Kidney (tissue), 14 donors: ENCODE measurements around the gene TAS2R46. TPM values are rescaled to one million over a fixed set of nuclear protein-coding genes. Genes with fewer than 3 reads are reported as not detected.
"Not testable (repeated sequence)": the region's sequence is repeated elsewhere in the genome, so short reads cannot be mapped to it uniquely, and the experiment has no call there.

ENCODE experiments used
- DNase-seq, 5 donors: peaks; one replicate each; pipeline ENCODE4 v3.0.0-alpha.2; 2013 to 2020
- FAIRE-seq: peaks from 2 replicates; lab custom pipeline; 2012; peaks lifted over from hg19 to GRCh38; lab: Jason Lieb, UNC
- H3K27ac ChIP-seq, 2 donors: one replicate each; pipeline ENCODE4 v1.7.0; 2013; ENCODE audit warnings: low read depth in 2 of 2, low read length in 2 of 2, inconsistent platforms in 1 of 2
- H3K27me3 ChIP-seq: one replicate; pipeline ENCODE4 v1.7.1; 2013; ENCODE audit warnings: low read length, inconsistent platforms; ENCODE audit not compliant: control insufficient read depth, insufficient read depth
- H3K36me3 ChIP-seq, 3 donors: one replicate each; pipeline versions ENCODE4 v1.7.0 to v1.7.1; 2013; ENCODE audit warnings: low read length in 3 of 3, control low read depth in 1 of 3, inconsistent platforms in 1 of 3; ENCODE audit not compliant: insufficient read depth in 3 of 3, control insufficient read depth in 2 of 3
- H3K4me1 ChIP-seq, 3 donors: one replicate each; pipeline versions ENCODE4 v1.7.0 to v1.7.1; 2013; ENCODE audit warnings: low read length in 3 of 3, inconsistent platforms in 1 of 3, low read depth in 1 of 3; ENCODE audit not compliant: control insufficient read depth in 2 of 3, insufficient read depth in 2 of 3
- H3K4me3 ChIP-seq, 3 donors: one replicate each; pipeline versions ENCODE4 v1.7.0 to v1.8.1; 2013; ENCODE audit warnings: low read length in 3 of 3, control low read depth in 1 of 3, inconsistent platforms in 1 of 3
- H3K9ac ChIP-seq, 3 donors: one replicate each; pipeline versions ENCODE4 v1.7.0 to v1.7.1; 2013; ENCODE audit warnings: low read length in 3 of 3, control low read depth in 1 of 3, inconsistent platforms in 1 of 3
- H3K9me3 ChIP-seq, 3 donors: one replicate each; pipeline versions ENCODE4 v1.7.0 to v1.7.1; 2013; ENCODE audit warnings: low read length in 3 of 3, control low read depth in 1 of 3, inconsistent platforms in 1 of 3; ENCODE audit not compliant: control insufficient read depth in 2 of 3, insufficient read depth in 1 of 3
- intact Hi-C: fragments of 100-400 bp; cut with DNase I; formaldehyde crosslinking; loops from one replicate; pipeline ENCODE4 v1.11.1; 2022
- polyA plus RNA-seq: library from polyadenylated mRNA; stranded (reverse); fragments of 350-450 nt; fragmentation: Illumina TruSeq; extraction: RNeasy Lipid Tissue Mini Kit (QIAGEN cat#74804); gene quantifications from one replicate; pipeline ENCODE4 v1.2.3, GENCODE V29; 2014; ENCODE audit warnings: low read depth, low replicate concordance; ENCODE audit not compliant: insufficient read depth
- total RNA-seq: library from RNA; stranded (reverse); fragmentation: NEBNext Ultra II Directional; extraction: Animal tissue kit (Norgen Biotek cat#: 25700); gene quantifications from one replicate; pipeline ENCODE4 v1.2.1, GENCODE V29; 2021
- TF ChIP-seq, protein P1 (sequence below): IDR thresholded peaks from 3 replicates; pipeline ENCODE4 v1.5.1; 2012; ENCODE audit warnings: mild to moderate bottlenecking, moderate library complexity, borderline replicate concordance; ENCODE audit not compliant: insufficient read depth; ENCODE audit errors: extremely low read depth
- donor health status: control.
- donor health status: control.
- donor health status: control.
- donor health status: control.
- donor health status: control.
- donor health status: DM: yes; HTN: yes; CAD: no.
- donor health status: Normal renal cell carcinoma (clear cell type).

TAS2R46 gene
- total and polyA plus RNA-seq, 2 donors from 2014 or later, result 1.6 TPM; not detected in 1

DNA sequence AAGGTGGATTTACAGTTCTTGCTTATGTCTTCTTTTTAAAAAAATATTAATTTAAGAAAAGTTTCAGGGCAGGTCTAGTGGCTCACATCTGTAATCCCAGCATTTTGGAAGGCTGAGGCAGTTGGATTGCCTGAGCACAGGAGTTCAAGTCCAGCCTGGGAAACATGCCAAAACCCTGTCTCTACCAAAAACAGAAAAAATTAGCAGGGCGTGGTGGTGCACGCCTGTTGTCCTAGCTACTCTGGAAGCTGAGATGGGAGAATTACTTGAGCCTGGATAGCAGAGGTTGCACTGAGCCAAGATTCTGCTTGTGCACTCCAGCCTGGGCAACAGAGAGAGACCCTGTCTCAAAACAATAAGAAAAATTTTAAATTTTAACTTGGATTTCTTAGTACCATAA, 5.4 kb upstream of the TAS2R46 start:
- Histone ChIP-seq H3K27me3 (no peaks in the 10 kb centered on the region), H3K27ac (no peak overlapping the region), H3K9me3 (peaks cover 0 to 2% (median 0%) of the 10 kb centered on the region in 3 donors), H3K4me1 (no peaks in the 10 kb centered on the region), H3K36me3 (no peaks in the 10 kb centered on the region), H3K9ac (no peak overlapping the region), H3K4me3 (no peak overlapping the region)
- TF ChIP-seq, protein P1, sequence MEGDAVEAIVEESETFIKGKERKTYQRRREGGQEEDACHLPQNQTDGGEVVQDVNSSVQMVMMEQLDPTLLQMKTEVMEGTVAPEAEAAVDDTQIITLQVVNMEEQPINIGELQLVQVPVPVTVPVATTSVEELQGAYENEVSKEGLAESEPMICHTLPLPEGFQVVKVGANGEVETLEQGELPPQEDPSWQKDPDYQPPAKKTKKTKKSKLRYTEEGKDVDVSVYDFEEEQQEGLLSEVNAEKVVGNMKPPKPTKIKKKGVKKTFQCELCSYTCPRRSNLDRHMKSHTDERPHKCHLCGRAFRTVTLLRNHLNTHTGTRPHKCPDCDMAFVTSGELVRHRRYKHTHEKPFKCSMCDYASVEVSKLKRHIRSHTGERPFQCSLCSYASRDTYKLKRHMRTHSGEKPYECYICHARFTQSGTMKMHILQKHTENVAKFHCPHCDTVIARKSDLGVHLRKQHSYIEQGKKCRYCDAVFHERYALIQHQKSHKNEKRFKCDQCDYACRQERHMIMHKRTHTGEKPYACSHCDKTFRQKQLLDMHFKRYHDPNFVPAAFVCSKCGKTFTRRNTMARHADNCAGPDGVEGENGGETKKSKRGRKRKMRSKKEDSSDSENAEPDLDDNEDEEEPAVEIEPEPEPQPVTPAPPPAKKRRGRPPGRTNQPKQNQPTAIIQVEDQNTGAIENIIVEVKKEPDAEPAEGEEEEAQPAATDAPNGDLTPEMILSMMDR, result no peak
- no peak for DNase-seq
- intact Hi-C loops, result no loop called here
- no peak for FAIRE-seq

DNA sequence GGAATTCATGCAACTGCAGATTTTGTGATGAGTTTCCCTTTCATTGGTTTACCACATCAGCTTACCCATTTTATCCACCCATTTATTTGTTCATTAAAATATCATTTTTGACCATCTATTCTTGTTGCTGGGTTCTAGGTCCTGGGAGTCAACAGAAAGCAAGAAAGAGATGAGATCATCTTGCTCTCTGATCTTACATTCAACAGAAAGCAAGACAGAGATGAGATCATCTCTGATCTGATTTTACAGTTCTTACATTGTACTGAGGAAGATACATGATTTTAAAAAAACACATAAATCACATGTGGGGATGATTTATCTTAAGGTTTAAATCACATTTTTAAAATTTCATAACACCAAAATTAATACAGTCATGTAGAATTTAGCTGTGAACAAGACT, 2.3 kb downstream of the TAS2R46 start:
- no peaks in the 10 kb centered on the region for H3K27me3 ChIP-seq
- H3K4me1 ChIP-seq, result no peaks in the 10 kb centered on the region
- no peaks in the 10 kb centered on the region for H3K9me3 ChIP-seq
- no peaks in the 10 kb centered on the region for H3K36me3 ChIP-seq
- TF ChIP-seq, protein P1, result no peak
- no peak overlapping the region for H3K4me3 ChIP-seq
- DNase-seq (no peak), FAIRE-seq (no peak)
- no peak overlapping the region for H3K9ac ChIP-seq
- intact Hi-C loops, result no loop called here
- no peak overlapping the region for H3K27ac ChIP-seq

DNA sequence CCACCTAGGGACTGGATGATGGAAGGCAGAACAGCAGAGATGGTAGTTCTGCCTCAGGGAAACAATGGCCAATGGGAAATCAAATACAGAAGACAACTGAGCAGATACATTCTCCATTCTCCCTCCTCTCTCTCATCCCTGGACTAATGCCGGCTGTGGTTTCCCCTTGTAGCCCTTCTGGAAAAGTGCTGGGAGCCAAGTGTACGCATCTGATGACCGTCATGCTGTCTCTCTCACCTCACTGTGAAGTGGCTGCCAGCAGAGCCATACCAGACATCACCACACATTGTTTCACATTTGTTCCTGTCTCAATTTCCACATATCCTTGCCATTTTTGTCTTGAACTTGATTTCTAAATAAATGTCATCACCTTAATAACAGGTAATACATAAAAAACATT, 3.1 kb downstream of the TAS2R46 start:
- no peak overlapping the region for H3K27ac ChIP-seq
- FAIRE-seq, result no peak
- H3K9me3 ChIP-seq, result no peaks in the 10 kb centered on the region
- no peak for DNase-seq
- H3K27me3 ChIP-seq, result no peaks in the 10 kb centered on the region
- no peaks in the 10 kb centered on the region for H3K4me1 ChIP-seq
- no peak overlapping the region for H3K9ac ChIP-seq
- no peak overlapping the region for H3K4me3 ChIP-seq
- H3K36me3 ChIP-seq, result no peaks in the 10 kb centered on the region
- TF ChIP-seq, protein P1, result no peak
- intact Hi-C loops, result no loop called here

DNA sequence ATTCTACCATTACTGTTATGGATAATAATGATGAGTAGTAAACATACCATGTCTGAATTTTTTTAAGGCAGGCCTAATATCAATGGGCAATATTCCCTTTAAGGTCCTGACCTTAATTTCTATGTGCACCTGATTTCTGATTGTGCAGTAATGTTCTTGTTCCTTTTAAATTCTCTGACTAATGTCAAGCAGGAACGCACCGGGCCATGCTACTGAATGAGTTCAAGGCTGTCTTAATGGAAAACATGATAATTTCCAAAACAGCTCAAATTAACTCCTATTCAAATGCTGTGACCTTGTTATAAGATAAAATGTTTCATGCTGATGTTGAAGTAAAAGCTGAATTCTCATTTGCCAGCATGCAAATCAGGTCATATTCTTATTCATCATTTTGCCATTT, 6.8 kb downstream of the TAS2R46 start:
- intact Hi-C loops, result no loop called here

DNA sequence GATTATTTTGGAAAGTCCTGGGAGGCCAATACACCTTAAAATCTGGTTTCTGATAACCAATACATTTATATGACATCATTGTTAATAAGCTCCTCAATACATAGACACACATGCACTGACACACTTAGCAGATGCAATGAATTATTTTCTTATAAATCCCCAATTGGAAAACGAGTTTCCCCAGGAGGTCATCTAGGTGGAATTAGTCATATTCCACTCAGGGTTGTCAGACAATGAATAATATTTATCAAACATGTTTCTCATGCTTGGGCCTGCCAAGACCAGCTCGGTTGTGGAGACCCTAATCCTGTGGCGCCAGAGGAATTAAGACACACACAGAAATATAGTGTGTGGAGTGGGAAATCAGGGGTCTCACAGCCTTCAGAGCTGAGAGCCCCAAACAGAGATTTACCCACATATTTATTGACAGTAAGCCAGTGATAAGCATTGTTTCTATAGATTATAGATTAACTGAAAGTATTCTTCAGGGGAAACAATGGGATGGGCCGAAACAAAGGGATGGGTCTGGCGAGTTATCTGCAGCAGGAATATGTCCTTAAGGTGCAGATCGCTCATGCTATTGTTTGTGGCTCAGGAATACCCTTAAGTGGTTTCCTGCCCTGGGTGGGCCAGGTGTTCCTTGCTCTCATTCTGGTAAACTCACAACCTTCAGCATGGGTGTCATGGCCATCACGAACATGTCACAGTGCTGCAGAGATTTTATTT, 12.1 kb downstream of the TAS2R46 start:
- DNase-seq, H3K9me3 ChIP-seq, H3K4me3 ChIP-seq, H3K4me1 ChIP-seq, H3K27me3 ChIP-seq, FAIRE-seq, H3K36me3 ChIP-seq, H3K9ac ChIP-seq, H3K27ac ChIP-seq, intact Hi-C loops: not testable (repeated sequence)

More for the DNA sequence above, 6.8 kb downstream of the TAS2R46 start:
- no peak for FAIRE-seq
- TF ChIP-seq, protein P1, result no peak
- no peaks in the 10 kb centered on the region for H3K27me3 ChIP-seq
- no peak overlapping the region for H3K9ac ChIP-seq
- no peaks in the 10 kb centered on the region for H3K36me3 ChIP-seq
- H3K4me1 ChIP-seq, result no peaks in the 10 kb centered on the region
- no peak for DNase-seq
- H3K4me3 ChIP-seq, result no peak overlapping the region
- no peaks in the 10 kb centered on the region for H3K9me3 ChIP-seq
- no peak overlapping the region for H3K27ac ChIP-seq
